Measurements from ENCODE around the gene PARP8.

PARP8 gene

GRCh38 chr5:50720061-50720710 lies 53.7 kb downstream of the PARP8 start:
- TF ChIP-seq, protein P1, sequence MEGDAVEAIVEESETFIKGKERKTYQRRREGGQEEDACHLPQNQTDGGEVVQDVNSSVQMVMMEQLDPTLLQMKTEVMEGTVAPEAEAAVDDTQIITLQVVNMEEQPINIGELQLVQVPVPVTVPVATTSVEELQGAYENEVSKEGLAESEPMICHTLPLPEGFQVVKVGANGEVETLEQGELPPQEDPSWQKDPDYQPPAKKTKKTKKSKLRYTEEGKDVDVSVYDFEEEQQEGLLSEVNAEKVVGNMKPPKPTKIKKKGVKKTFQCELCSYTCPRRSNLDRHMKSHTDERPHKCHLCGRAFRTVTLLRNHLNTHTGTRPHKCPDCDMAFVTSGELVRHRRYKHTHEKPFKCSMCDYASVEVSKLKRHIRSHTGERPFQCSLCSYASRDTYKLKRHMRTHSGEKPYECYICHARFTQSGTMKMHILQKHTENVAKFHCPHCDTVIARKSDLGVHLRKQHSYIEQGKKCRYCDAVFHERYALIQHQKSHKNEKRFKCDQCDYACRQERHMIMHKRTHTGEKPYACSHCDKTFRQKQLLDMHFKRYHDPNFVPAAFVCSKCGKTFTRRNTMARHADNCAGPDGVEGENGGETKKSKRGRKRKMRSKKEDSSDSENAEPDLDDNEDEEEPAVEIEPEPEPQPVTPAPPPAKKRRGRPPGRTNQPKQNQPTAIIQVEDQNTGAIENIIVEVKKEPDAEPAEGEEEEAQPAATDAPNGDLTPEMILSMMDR (conservative IDR thresholded peaks at IDR 0.05), result no peak
- no peak overlapping the region for H3K27ac ChIP-seq

DNA sequence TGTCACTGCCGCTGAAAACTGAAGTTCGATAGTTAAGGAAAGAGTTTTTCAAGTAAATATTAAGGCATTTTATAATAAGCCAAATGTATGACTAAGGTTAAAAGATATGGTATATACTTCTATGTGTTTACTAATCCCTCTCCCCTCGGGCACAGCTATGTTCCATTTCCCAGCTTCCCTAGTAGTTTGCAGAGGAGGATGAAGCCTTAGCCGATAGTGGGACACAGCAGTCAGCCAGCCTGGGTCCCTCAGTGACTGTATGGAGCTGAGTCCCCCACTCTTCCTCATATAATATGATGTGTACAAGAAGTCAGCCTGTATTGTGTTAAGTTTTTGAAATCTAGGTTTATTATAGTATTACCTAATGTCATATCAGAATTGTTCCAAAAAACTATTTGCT lies 55.8 kb downstream of the PARP8 start:
- TF ChIP-seq, protein P1 (conservative IDR thresholded peaks at IDR 0.05), result no peak
- no peak overlapping the region for H3K27ac ChIP-seq

DNA sequence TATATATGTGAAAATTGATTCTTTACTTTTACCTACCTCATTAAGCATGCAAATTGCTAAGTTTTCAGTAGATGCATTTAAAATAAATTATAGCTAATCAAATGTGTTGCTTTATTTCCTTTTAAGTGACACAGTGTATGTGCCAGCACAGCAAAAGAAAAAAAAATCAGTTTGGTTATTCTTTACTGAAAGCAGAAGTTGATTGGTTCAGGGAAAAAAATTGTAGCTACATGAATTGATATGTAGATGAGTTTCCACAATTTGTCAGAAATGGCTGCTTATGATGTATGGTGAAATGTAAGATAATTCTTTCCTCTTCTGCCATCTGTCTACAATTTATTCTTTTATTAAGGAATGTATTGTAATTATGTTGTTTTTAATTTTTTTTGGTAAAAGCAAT lies 57.8 kb downstream of the PARP8 start:
- TF ChIP-seq, protein P1 (conservative IDR thresholded peaks at IDR 0.05), result no peak
- no peak overlapping the region for H3K27ac ChIP-seq

- H3K27ac ChIP-seq, result no peak overlapping the region
- TF ChIP-seq, protein P1 (conservative IDR thresholded peaks at IDR 0.05), result no peak
These were observed 59.5 kb downstream of the PARP8 start for GRCh38 chr5:50725800-50726474.

- no peak overlapping the region for H3K27ac ChIP-seq
- TF ChIP-seq, protein P1 (conservative IDR thresholded peaks at IDR 0.05), result no peak
These were observed 60.2 kb downstream of the PARP8 start for GRCh38 chr5:50726475-50727148.

- TF ChIP-seq, protein P1 (conservative IDR thresholded peaks at IDR 0.05), result no peak
- no peak overlapping the region for H3K27ac ChIP-seq
These were observed 60.7 kb downstream of the PARP8 start for GRCh38 chr5:50727149-50727496.

DNA sequence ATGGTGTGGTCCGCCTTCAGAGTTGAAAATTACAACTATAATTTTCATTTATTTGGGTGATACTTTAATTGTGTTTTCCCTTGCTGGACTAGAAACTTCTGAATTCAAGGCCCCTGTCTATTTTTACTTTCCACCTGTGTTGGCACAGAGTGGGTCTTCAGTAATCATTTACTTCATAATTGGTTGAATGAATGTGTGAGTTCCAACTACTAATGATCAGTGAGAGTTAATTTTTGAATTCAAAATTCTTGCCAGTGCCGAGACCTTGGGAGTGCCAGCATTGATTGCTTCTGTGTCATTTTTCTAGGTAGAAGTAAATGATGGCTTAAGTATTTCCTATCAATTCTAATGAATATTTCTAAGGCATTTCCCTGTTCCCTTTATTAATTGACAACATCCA lies 61.4 kb downstream of the PARP8 start:
- TF ChIP-seq, protein P1 (conservative IDR thresholded peaks at IDR 0.05), result no peak
- H3K27ac ChIP-seq, result no peak overlapping the region
